Measurements from ENCODE around the gene FAM98C. TPM values are rescaled to one million over a fixed set of nuclear protein-coding genes. Genes with fewer than 3 reads are reported as not detected.

The FAM98C gene
- total and polyA plus RNA-seq, 2 donors (not counting 1 experiment from before 2014, with no cell fraction given): 44.1 to 73.5 TPM

- ATAC-seq (ENCODE audit: low read depth) (no peak), DNase-seq (no peak)
- H3K36me3 ChIP-seq (replicated peaks in 1 of 2; ENCODE audit: control extremely low read depth in 1 of 2, control insufficient read depth in 1 of 2, extremely low read depth in 1 of 2, insufficient read depth in 2 of 2, low read length in 1 of 2): no peaks in the 10 kb centered on the region
- Mint-ChIP-seq H3K9me3 (ENCODE audit: insufficient read depth) (no peaks in the 10 kb centered on the region), H3K4me1 (no peaks in the 10 kb centered on the region), H3K27me3 (peaks cover 6% of the 10 kb centered on the region), H3K27ac (no peak overlapping the region), H3K4me3 (no peak overlapping the region)
- WGBS (ENCODE audit: insufficient coverage): 83% methylated on average over 1 of the region's 3 CpGs
- no peaks in the 10 kb centered on the region for H3K27me3 ChIP-seq (replicated peaks in 1 of 4; ENCODE audit: control extremely low read depth in 1 of 4, control insufficient read depth in 3 of 4, insufficient read depth in 4 of 4, low read length in 3 of 4)
- no peaks in the 10 kb centered on the region for H4K20me1 ChIP-seq (ENCODE audit: control insufficient read depth, insufficient read depth, low read length, poor library complexity, severe bottlenecking)
- ChIA-PET POLR2A (no interaction called here), CTCF (no interaction called here)
- H3K4me3 ChIP-seq (ENCODE audit: control extremely low read depth in 1 of 5, extremely low read depth in 1 of 5, insufficient read depth in 1 of 5, low read depth in 2 of 5, low read length in 4 of 5): no peak overlapping the region
- no peak overlapping the region for H3K4me2 ChIP-seq (replicated peaks; ENCODE audit: low read depth, low read length, poor library complexity, severe bottlenecking)
- H3K9ac ChIP-seq (ENCODE audit: low read length): no peak overlapping the region
- peaks cover 0 to 9% (median 0%) of the 10 kb centered on the region in 3 donors for H3K9me3 ChIP-seq (ENCODE audit: control extremely low read depth in 1 of 3, control insufficient read depth in 2 of 3, insufficient read depth in 1 of 3, low read length in 2 of 3)
- no peaks in the 10 kb centered on the region for H3K4me1 ChIP-seq (ENCODE audit: control insufficient read depth in 2 of 2, insufficient read depth in 2 of 2, low read length in 2 of 2)
- H3K27ac ChIP-seq (ENCODE audit: low read length in 2 of 2): no peak overlapping the region
- intact Hi-C loops (cut with micrococcal nuclease): no loop called here
- TF ChIP-seq EZH2 (IDR thresholded peaks at IDR 0.05; ENCODE audit: borderline replicate concordance, insufficient read depth, low read depth, low read length, poor library complexity, severe bottlenecking): no peak
- no peak for TF ChIP-seq CTCF (IDR thresholded peaks at IDR 0.05)
- no peak overlapping the region for H2AFZ ChIP-seq (ENCODE audit: insufficient read depth, low read depth, low read length, poor library complexity, severe bottlenecking)
- no peaks in the 10 kb centered on the region for H3K79me2 ChIP-seq (ENCODE audit: control insufficient read depth, insufficient read depth, low read length)
These were observed 50.7 kb downstream of the FAM98C start for GRCh38 chr19:38453596-38453995.

DNA sequence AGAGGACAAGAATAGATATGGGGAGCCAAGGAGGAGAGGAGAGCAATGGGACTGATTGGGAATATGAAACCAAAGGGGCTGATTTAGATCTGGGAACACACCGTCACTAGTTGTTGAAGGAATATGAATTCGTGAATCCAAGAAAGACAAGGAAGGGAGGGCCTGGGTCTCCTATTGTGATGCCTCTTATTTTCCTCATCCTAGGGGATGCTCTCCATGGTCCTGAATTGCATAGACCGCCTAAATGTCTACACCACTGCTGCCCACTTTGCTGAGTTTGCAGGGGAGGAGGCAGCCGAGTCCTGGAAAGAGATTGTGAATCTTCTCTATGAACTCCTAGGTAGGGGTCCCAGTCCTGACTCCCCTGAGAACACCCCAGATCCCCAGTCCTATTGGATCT is 52.1 kb downstream of the FAM98C start:
- no peak overlapping the region for H2AFZ ChIP-seq (ENCODE audit: insufficient read depth, low read depth, low read length, poor library complexity, severe bottlenecking)
- no peaks in the 10 kb centered on the region for H3K36me3 ChIP-seq (replicated peaks in 1 of 2; ENCODE audit: control extremely low read depth in 1 of 2, control insufficient read depth in 1 of 2, extremely low read depth in 1 of 2, insufficient read depth in 2 of 2, low read length in 1 of 2)
- Mint-ChIP-seq H3K27ac (no peak overlapping the region), H3K4me3 (no peak overlapping the region), H3K27me3 (peaks cover 9% of the 10 kb centered on the region), H3K9me3 (ENCODE audit: insufficient read depth) (no peaks in the 10 kb centered on the region), H3K4me1 (no peaks in the 10 kb centered on the region)
- DNase-seq (no peak), ATAC-seq (ENCODE audit: low read depth) (no peak)
- H3K4me1 ChIP-seq (ENCODE audit: control insufficient read depth in 2 of 2, insufficient read depth in 2 of 2, low read length in 2 of 2): no peaks in the 10 kb centered on the region
- H4K20me1 ChIP-seq (ENCODE audit: control insufficient read depth, insufficient read depth, low read length, poor library complexity, severe bottlenecking): no peaks in the 10 kb centered on the region
- H3K79me2 ChIP-seq (ENCODE audit: control insufficient read depth, insufficient read depth, low read length): no peaks in the 10 kb centered on the region
- no peak overlapping the region for H3K4me3 ChIP-seq (ENCODE audit: control extremely low read depth in 1 of 5, extremely low read depth in 1 of 5, insufficient read depth in 1 of 5, low read depth in 2 of 5, low read length in 4 of 5)
- POLR2A ChIA-PET: no interaction called here
- intact Hi-C loops (cut with micrococcal nuclease): no loop called here
- peaks cover 0 to 4% (median 0%) of the 10 kb centered on the region in 4 experiments for H3K27me3 ChIP-seq (replicated peaks in 1 of 4; ENCODE audit: control extremely low read depth in 1 of 4, control insufficient read depth in 3 of 4, insufficient read depth in 4 of 4, low read length in 3 of 4)
- WGBS (ENCODE audit: insufficient coverage): 75% methylated on average over 2 of the region's 4 CpGs
- H3K9me3 ChIP-seq (ENCODE audit: control extremely low read depth in 1 of 3, control insufficient read depth in 2 of 3, insufficient read depth in 1 of 3, low read length in 2 of 3): peaks cover 0 to 12% (median 0%) of the 10 kb centered on the region in 3 donors
- no peak overlapping the region for H3K27ac ChIP-seq (ENCODE audit: low read length in 2 of 2)
- H3K9ac ChIP-seq (ENCODE audit: low read length): no peak overlapping the region
- CTCF ChIA-PET: no interaction called here
- TF ChIP-seq EZH2 (IDR thresholded peaks at IDR 0.05; ENCODE audit: borderline replicate concordance, insufficient read depth, low read depth, low read length, poor library complexity, severe bottlenecking) (no peak), CTCF (IDR thresholded peaks at IDR 0.05) (no peak)
- H3K4me2 ChIP-seq (replicated peaks; ENCODE audit: low read depth, low read length, poor library complexity, severe bottlenecking): no peak overlapping the region

All from B cell (primary cell).